Stimulated activated CD8-positive, alpha-beta memory T cell treated with anti-CD3 and anti-CD28 coated beads, Interleukin-7, amount 100 ng/mL, for 48 hours (primary cell): Measurements from ENCODE around the gene CLPX.
"Not testable (repeated sequence)": the region's sequence is repeated elsewhere in the genome, so short reads cannot be mapped to it uniquely, and the experiment has no call there.

Experiments used
- DNase-seq, 2 donors: peaks; one replicate each; pipeline ENCODE4 v3.0.0-alpha.2; 2020; ENCODE audit warnings: low read depth in 1 of 2; ENCODE audit errors: extremely low read depth in 1 of 2

The CLPX gene

GRCh38 chr15:65207280-65207840 lies 22.2 kb upstream of the CLPX start:
- no peak for DNase-seq

GRCh38 chr15:65206750-65207149 lies 21.6 kb upstream of the CLPX start:
- no peak for DNase-seq

- no peak for DNase-seq
Observed at GRCh38 chr15:65204931-65205660, 20.0 kb upstream of the CLPX start.

- no peak for DNase-seq
Observed at GRCh38 chr15:65204236-65204930, 19.2 kb upstream of the CLPX start.

- no peak for DNase-seq
Observed at GRCh38 chr15:65201918-65202317, 16.8 kb upstream of the CLPX start.

- DNase-seq = no peak
Observed at GRCh38 chr15:65198571-65198970, 13.4 kb upstream of the CLPX start.

- no peak for DNase-seq
Observed at GRCh38 chr15:65197337-65197645, 12.1 kb upstream of the CLPX start.

- DNase-seq = no peak
Observed at GRCh38 chr15:65196637-65197336, 11.6 kb upstream of the CLPX start.

- no peak for DNase-seq
Observed at GRCh38 chr15:65195548-65195923, 10.4 kb upstream of the CLPX start.

GRCh38 chr15:65194826-65195547 lies 9.8 kb upstream of the CLPX start:
- no peak for DNase-seq

- DNase-seq = no peak
Observed at GRCh38 chr15:65192016-65192415, 6.9 kb upstream of the CLPX start.

- DNase-seq = no peak
Observed at GRCh38 chr15:65189102-65189740, 4.1 kb upstream of the CLPX start.

- DNase-seq = not testable (repeated sequence)
Observed at GRCh38 chr15:65188472-65188871, 3.3 kb upstream of the CLPX start.

- DNase-seq = peak in 1 of 2 donors; percentile 19
Observed at GRCh38 chr15:65184305-65184867, 756 bp downstream of the CLPX start.

- DNase-seq = no peak
Observed at GRCh38 chr15:65183865-65184159, 1.3 kb downstream of the CLPX start.

GRCh38 chr15:65182538-65182937 lies 2.6 kb downstream of the CLPX start:
- DNase-seq = no peak

- DNase-seq = not testable (repeated sequence)
Observed at GRCh38 chr15:65181582-65182353, 3.4 kb downstream of the CLPX start.

- no peak for DNase-seq
Observed at GRCh38 chr15:65180167-65180566, 5.0 kb downstream of the CLPX start.

GRCh38 chr15:65177901-65178300 lies 7.2 kb downstream of the CLPX start:
- DNase-seq = no peak

- DNase-seq = no peak
Observed at GRCh38 chr15:65176056-65176455, 9.1 kb downstream of the CLPX start.
